ENCODE data around the gene NMNAT3. TPM values are rescaled to one million over a fixed set of nuclear protein-coding genes. Genes with fewer than 3 reads are reported as not detected.

NMNAT3 gene
- total RNA-seq, 2 donors from 2014 or later: 4.5 to 4.6 TPM

DNA sequence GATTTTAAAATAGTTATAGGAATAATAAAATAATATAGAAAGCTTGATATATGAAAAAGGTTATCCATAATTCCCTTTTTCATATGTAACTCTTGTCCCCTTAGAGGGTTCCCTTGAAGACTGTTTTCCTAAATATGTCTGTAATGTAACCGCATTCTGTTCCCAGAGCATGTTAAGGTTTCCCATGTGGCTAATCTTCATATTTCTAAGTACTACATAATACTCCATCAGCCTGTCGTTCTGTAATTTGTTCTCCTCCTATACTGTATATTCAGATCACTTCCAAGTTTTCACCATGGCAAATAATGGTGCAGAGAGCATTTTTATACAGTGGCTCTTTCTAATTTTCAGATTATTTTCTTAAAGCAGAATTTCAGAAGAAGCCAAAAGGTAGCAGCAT is 6.7 kb downstream of the NMNAT3 start:
- Histone ChIP-seq H3K4me3 (no peak overlapping the region), H3K4me1 (no peaks in the 10 kb centered on the region), H3K9me3 (no peaks in the 10 kb centered on the region), H3K36me3 (no peaks in the 10 kb centered on the region), H3K27ac (no peak overlapping the region), H3K27me3 (no peaks in the 10 kb centered on the region), H3K9ac (ENCODE audit: low read depth in 2 of 2, low read length in 2 of 2) (no peak overlapping the region)
- intact Hi-C loops (cut with DNase I): no loop called here
- TF ChIP-seq, protein P1, sequence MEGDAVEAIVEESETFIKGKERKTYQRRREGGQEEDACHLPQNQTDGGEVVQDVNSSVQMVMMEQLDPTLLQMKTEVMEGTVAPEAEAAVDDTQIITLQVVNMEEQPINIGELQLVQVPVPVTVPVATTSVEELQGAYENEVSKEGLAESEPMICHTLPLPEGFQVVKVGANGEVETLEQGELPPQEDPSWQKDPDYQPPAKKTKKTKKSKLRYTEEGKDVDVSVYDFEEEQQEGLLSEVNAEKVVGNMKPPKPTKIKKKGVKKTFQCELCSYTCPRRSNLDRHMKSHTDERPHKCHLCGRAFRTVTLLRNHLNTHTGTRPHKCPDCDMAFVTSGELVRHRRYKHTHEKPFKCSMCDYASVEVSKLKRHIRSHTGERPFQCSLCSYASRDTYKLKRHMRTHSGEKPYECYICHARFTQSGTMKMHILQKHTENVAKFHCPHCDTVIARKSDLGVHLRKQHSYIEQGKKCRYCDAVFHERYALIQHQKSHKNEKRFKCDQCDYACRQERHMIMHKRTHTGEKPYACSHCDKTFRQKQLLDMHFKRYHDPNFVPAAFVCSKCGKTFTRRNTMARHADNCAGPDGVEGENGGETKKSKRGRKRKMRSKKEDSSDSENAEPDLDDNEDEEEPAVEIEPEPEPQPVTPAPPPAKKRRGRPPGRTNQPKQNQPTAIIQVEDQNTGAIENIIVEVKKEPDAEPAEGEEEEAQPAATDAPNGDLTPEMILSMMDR (IDR thresholded peaks at IDR 0.05): no peak
- DNase-seq: no peak

DNA sequence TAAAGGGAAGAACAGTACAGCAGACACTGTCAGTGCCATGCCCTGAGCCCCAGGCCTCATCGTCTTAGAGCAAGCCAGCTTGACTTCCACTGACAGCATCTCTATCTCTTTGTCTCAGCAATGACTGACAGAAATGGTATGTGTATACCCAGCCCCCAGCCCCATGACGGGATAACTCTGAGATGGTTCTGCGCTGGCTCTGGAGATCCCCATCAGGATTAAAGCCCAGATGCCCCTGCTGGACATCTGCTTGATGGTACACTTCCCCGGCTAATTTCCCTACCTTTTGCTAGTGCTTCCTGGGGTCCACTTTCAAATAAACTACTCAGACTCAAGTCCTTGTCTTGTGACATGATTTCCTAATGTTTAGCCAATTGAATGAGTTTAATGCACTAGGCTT is 7.6 kb downstream of the NMNAT3 start:
- H3K36me3 ChIP-seq: no peaks in the 10 kb centered on the region
- no peaks in the 10 kb centered on the region for H3K4me1 ChIP-seq
- H3K9me3 ChIP-seq: no peaks in the 10 kb centered on the region
- no peak overlapping the region for H3K27ac ChIP-seq
- no peaks in the 10 kb centered on the region for H3K27me3 ChIP-seq
- intact Hi-C loops (cut with DNase I): no loop called here
- H3K9ac ChIP-seq (ENCODE audit: low read depth in 2 of 2, low read length in 2 of 2): no peak overlapping the region
- TF ChIP-seq, protein P1 (IDR thresholded peaks at IDR 0.05): no peak
- no peak overlapping the region for H3K4me3 ChIP-seq
- no peak for DNase-seq

DNA sequence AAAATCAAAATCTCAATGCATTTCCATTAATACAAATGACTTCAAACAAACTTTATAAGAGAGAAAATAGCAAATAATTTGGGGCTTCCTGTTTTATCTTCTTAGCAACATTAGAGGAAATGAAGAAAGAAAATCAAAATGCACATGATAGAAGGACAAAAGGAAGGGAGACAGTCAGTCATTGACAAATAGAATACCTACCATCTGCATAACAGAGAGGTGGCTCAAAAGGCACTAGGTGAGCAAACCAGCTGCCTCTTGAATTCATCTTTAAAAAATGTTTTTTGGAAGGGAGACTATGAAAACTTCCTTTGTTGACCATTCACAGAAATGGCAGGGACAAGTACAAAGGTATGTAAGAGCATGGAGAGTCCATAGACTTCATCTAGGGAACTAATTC is 9.4 kb downstream of the NMNAT3 start:
- no peak for DNase-seq
- no peak overlapping the region for H3K4me3 ChIP-seq
- H3K4me1 ChIP-seq: no peaks in the 10 kb centered on the region
- TF ChIP-seq, protein P1 (IDR thresholded peaks at IDR 0.05): no peak
- H3K27ac ChIP-seq: no peak overlapping the region
- H3K9ac ChIP-seq (ENCODE audit: low read depth in 2 of 2, low read length in 2 of 2): no peak overlapping the region
- no peaks in the 10 kb centered on the region for H3K36me3 ChIP-seq
- H3K9me3 ChIP-seq: no peaks in the 10 kb centered on the region
- no peaks in the 10 kb centered on the region for H3K27me3 ChIP-seq
- intact Hi-C loops (cut with DNase I): no loop called here

DNA sequence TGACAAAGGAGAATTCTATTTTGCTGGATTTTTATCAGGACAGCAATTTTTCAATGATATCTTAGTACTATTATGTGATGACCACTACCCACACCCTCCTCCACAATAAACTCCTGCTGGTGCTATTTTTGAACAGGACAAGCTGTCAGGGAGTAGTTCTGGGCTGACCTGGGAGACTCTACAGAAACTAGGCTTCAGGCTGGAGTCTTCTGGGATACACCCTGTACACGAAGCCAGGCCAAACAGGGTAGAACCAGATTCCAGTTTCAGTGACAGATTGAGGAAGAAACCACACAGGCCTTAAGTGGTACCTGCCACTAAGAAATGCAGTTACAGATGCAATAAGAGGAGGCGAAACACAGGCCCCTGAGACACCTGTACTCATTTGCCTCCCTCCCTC is 12.8 kb downstream of the NMNAT3 start:
- intact Hi-C loops (cut with DNase I): no loop called here
- TF ChIP-seq, protein P1 (IDR thresholded peaks at IDR 0.05): no peak
- Histone ChIP-seq H3K27ac (no peak overlapping the region), H3K9ac (ENCODE audit: low read depth in 2 of 2, low read length in 2 of 2) (no peak overlapping the region), H3K36me3 (no peaks in the 10 kb centered on the region), H3K4me1 (no peaks in the 10 kb centered on the region), H3K9me3 (no peaks in the 10 kb centered on the region), H3K4me3 (no peak overlapping the region), H3K27me3 (no peaks in the 10 kb centered on the region)
- no peak for DNase-seq

DNA sequence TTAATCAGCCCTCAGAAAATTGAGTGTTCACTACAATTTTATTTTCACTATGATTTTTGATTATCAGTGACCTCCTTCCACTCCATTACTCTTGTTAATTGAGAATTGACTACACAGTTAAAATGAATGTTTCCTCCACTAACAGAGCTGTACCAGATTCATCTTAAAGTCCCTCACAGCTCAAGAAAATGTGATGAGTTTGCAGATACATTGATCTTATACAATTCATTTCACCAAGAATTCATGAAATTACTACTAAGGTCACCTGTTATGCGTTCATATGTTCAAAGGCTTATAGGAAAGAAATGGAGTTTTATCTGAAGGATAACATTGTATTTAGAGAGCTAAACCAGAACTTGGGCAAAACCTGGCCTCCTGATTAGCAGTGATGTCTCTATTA is 17.5 kb downstream of the NMNAT3 start:
- Histone ChIP-seq H3K4me3 (no peak overlapping the region), H3K9me3 (no peaks in the 10 kb centered on the region), H3K27me3 (no peaks in the 10 kb centered on the region), H3K4me1 (no peaks in the 10 kb centered on the region), H3K36me3 (no peaks in the 10 kb centered on the region), H3K27ac (no peak overlapping the region), H3K9ac (ENCODE audit: low read depth in 2 of 2, low read length in 2 of 2) (no peak overlapping the region)
- TF ChIP-seq, protein P1 (IDR thresholded peaks at IDR 0.05): no peak
- intact Hi-C loops (cut with DNase I): no loop called here
- DNase-seq: no peak

DNA sequence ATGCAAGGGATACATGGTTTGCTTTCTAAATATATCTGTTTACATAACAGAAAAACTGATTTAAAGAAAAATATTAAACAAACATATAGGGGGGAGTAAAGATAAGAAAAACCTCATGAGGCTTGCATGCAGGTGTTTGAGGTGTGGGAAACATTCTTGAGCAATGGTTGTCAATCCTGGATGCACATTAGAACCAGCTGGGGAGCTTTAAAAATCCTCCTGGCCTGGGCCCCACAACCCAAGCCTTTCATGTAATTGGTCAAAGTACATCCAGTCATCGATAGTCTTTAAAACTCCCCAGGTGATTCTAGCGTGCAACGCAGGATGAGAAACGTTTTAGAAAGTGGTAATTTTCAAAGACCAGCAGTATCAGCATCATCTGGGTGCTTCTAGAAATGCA is 18.3 kb downstream of the NMNAT3 start:
- no peak overlapping the region for H3K4me3 ChIP-seq
- H3K9ac ChIP-seq (ENCODE audit: low read depth in 2 of 2, low read length in 2 of 2): no peak overlapping the region
- TF ChIP-seq, protein P1 (IDR thresholded peaks at IDR 0.05): no peak
- intact Hi-C loops (cut with DNase I): no loop called here
- no peaks in the 10 kb centered on the region for H3K9me3 ChIP-seq
- no peak overlapping the region for H3K27ac ChIP-seq
- H3K27me3 ChIP-seq: no peaks in the 10 kb centered on the region
- no peaks in the 10 kb centered on the region for H3K36me3 ChIP-seq
- no peak for DNase-seq
- H3K4me1 ChIP-seq: no peaks in the 10 kb centered on the region

All from colonic mucosa (tissue), 4 donors.